Measurements from ENCODE around the gene PRR29.

- TF ChIP-seq CTCF (IDR thresholded peaks at IDR 0.05) = no peak
- TF ChIP-seq POLR2A (IDR thresholded peaks at IDR 0.05) = no peak
Measured at GRCh38 chr17:64024781-64025731, 26.9 kb downstream of the PRR29 start.
